ENCODE results near the gene TTI1. TPM values are rescaled to one million over a fixed set of nuclear protein-coding genes. Genes with fewer than 3 reads are reported as not detected.

Gene TTI1
- total RNA-seq, 1 experiment from 2014 or later, result 26.9 TPM

DNA sequence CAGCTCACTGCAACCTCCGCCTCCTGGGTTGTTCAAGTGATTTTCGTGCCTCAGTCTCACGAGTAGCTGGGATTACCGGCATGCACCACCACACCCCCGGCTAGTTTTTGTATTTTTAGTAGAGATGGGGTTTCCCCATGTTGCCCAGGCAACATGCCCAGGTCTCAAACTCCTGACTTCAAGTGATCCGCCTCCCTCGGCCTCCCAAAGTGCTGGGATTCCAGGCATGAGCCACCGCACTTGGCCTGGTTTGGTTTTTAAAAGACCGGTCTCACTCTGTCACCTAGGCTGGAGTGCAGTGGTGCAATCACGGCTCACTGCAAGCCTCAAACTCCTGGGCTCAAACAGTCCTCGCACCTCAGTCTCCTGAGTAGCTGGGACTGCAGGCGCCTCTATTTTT, 90.2 kb downstream of the TTI1 start:
- H2AFZ ChIP-seq (ENCODE audit: low read depth, low read length, poor library complexity, severe bottlenecking), result no peak overlapping the region
- CTCF ChIA-PET, result no interaction called here
- H4K20me1 ChIP-seq (ENCODE audit: insufficient read depth), result no peaks in the 10 kb centered on the region
- H3K27me3 ChIP-seq (ENCODE audit: insufficient read depth, low read length), result no peaks in the 10 kb centered on the region
- no peak overlapping the region for H3K4me3 ChIP-seq (replicated peaks in 1 of 2; ENCODE audit: low read depth in 1 of 2, low read length in 2 of 2)
- DNase-seq (ENCODE audit: low read depth, low spot score) (no peak), ATAC-seq (no peak)
- H3K79me2 ChIP-seq (ENCODE audit: insufficient read depth, low read length), result no peaks in the 10 kb centered on the region
- H3K36me3 ChIP-seq (ENCODE audit: control insufficient read depth in 1 of 2, insufficient read depth in 2 of 2, low read length in 2 of 2), result no peaks in the 10 kb centered on the region
- no peak overlapping the region for H3K27ac ChIP-seq (ENCODE audit: low read depth, low read length)
- H3K4me2 ChIP-seq (ENCODE audit: low read length), result no peak overlapping the region
- RAD21 ChIA-PET (ENCODE audit: low non-redundant PET in 1 of 2, low total read pairs in 2 of 2, uncharacterized antibody in 2 of 2, unreplicated experiment in 2 of 2), result interaction anchor here in 1 of 2 experiments (0.6 kb wide), 1 partner anchor 255 kb away, joined by 3 read pairs; no protein-coding TSS in a partner anchor
- H3K9me2 ChIP-seq (ENCODE audit: insufficient read depth), result no peaks in the 10 kb centered on the region
- intact Hi-C loops (cut with micrococcal nuclease), result no loop called here
- TF ChIP-seq, protein P1, sequence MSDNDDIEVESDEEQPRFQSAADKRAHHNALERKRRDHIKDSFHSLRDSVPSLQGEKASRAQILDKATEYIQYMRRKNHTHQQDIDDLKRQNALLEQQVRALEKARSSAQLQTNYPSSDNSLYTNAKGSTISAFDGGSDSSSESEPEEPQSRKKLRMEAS (IDR thresholded peaks at IDR 0.05), result no peak
- H3K9ac ChIP-seq (ENCODE audit: low read length), result no peak overlapping the region
- no peaks in the 10 kb centered on the region for H3K9me3 ChIP-seq (ENCODE audit: control insufficient read depth in 1 of 2, insufficient read depth in 1 of 2, low read depth in 1 of 2, low read length in 2 of 2)
- no peaks in the 10 kb centered on the region for H3K4me1 ChIP-seq (ENCODE audit: control insufficient read depth in 1 of 2, insufficient read depth in 2 of 2, low read length in 2 of 2)
- POLR2A ChIA-PET, result no interaction called here
- BruUV-seq (replicated peaks), result no TSS peak

DNA sequence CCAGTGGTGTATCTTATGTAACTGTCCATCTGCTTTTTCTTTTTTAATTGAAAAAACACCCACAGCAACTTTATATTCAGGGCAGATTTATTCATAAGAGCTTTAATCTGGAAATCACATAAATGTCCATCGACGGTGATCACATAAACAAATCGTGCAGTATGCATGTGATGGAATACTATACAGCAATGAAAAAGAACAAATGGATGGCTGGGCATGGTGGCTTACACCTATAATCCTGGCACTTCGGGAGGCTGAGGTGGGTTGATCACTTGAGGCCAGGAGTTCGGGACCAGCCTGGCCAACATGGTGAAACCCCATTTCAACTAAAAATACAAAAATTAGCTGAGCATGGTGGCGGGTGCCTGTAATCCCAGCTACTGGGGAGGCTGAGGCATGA, 91.3 kb downstream of the TTI1 start:
- H2AFZ ChIP-seq (ENCODE audit: low read depth, low read length, poor library complexity, severe bottlenecking), result no peak overlapping the region
- H3K9me3 ChIP-seq (ENCODE audit: control insufficient read depth in 1 of 2, insufficient read depth in 1 of 2, low read depth in 1 of 2, low read length in 2 of 2), result no peaks in the 10 kb centered on the region
- RAD21 ChIA-PET (ENCODE audit: low non-redundant PET in 1 of 2, low total read pairs in 2 of 2, uncharacterized antibody in 2 of 2, unreplicated experiment in 2 of 2), result no interaction called here
- POLR2A ChIA-PET, result no interaction called here
- CTCF ChIA-PET, result interaction anchor here (0.7 kb wide), 1 partner anchor 44 kb away, joined by 3 read pairs; no protein-coding TSS in a partner anchor
- no peaks in the 10 kb centered on the region for H3K4me1 ChIP-seq (ENCODE audit: control insufficient read depth in 1 of 2, insufficient read depth in 2 of 2, low read length in 2 of 2)
- no peaks in the 10 kb centered on the region for H3K36me3 ChIP-seq (ENCODE audit: control insufficient read depth in 1 of 2, insufficient read depth in 2 of 2, low read length in 2 of 2)
- no peak overlapping the region for H3K27ac ChIP-seq (ENCODE audit: low read depth, low read length)
- DNase-seq (ENCODE audit: low read depth, low spot score) (no peak), ATAC-seq (no peak)
- no peak for TF ChIP-seq POLR2A (IDR thresholded peaks at IDR 0.05; ENCODE audit: borderline replicate concordance, extremely low read depth, insufficient read depth, insufficient read length)
- TF ChIP-seq RAD21 (IDR thresholded peaks at IDR 0.05; ENCODE audit: low read depth), result no peak
- no peak for TF ChIP-seq JUND (IDR thresholded peaks at IDR 0.05)
- H3K4me3 ChIP-seq (replicated peaks in 1 of 2; ENCODE audit: low read depth in 1 of 2, low read length in 2 of 2), result no peak overlapping the region
- no peaks in the 10 kb centered on the region for H3K27me3 ChIP-seq (ENCODE audit: insufficient read depth, low read length)
- no peak overlapping the region for H3K4me2 ChIP-seq (ENCODE audit: low read length)
- no peak overlapping the region for H3K9ac ChIP-seq (ENCODE audit: low read length)
- intact Hi-C loops (cut with micrococcal nuclease), result no loop called here
- H3K9me2 ChIP-seq (ENCODE audit: insufficient read depth), result no peaks in the 10 kb centered on the region
- BruUV-seq (replicated peaks), result no TSS peak
- no peaks in the 10 kb centered on the region for H3K79me2 ChIP-seq (ENCODE audit: insufficient read depth, low read length)
- no peaks in the 10 kb centered on the region for H4K20me1 ChIP-seq (ENCODE audit: insufficient read depth)
